Astrocyte of the cerebellum (primary cell): Measurements from ENCODE around the gene P2RY11.

ENCODE experiments used
- DNase-seq: peaks from one replicate; pipeline ENCODE4 v3.0.0-alpha.2; 2011; ENCODE audit warnings: low read depth
- H3K4me3 ChIP-seq: 2 replicates; pipeline ENCODE4 v1.5.1; 2011; ENCODE audit warnings: mild to moderate bottlenecking, low read depth, low read length, moderate library complexity
- in situ Hi-C: cut with HindIII; loops from 2 replicates; pipeline ENCODE4 v1.10.0; 2017; ENCODE audit warnings: low sequenced_read_pairs
- TF ChIP-seq, protein P1 (sequence below): IDR thresholded peaks from 2 replicates; pipeline ENCODE4 v1.5.1; 2012; ENCODE audit warnings: low read length, low read depth, moderate library complexity, mild to moderate bottlenecking; ENCODE audit errors: missing control alignments

P2RY11 gene

GRCh38 chr19:10116866-10117616 is 5.5 kb downstream of the P2RY11 start:
- no peak for DNase-seq
- TF ChIP-seq, protein P1, sequence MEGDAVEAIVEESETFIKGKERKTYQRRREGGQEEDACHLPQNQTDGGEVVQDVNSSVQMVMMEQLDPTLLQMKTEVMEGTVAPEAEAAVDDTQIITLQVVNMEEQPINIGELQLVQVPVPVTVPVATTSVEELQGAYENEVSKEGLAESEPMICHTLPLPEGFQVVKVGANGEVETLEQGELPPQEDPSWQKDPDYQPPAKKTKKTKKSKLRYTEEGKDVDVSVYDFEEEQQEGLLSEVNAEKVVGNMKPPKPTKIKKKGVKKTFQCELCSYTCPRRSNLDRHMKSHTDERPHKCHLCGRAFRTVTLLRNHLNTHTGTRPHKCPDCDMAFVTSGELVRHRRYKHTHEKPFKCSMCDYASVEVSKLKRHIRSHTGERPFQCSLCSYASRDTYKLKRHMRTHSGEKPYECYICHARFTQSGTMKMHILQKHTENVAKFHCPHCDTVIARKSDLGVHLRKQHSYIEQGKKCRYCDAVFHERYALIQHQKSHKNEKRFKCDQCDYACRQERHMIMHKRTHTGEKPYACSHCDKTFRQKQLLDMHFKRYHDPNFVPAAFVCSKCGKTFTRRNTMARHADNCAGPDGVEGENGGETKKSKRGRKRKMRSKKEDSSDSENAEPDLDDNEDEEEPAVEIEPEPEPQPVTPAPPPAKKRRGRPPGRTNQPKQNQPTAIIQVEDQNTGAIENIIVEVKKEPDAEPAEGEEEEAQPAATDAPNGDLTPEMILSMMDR, result no peak
- no peak overlapping the region for H3K4me3 ChIP-seq
- in situ Hi-C loops, result no loop called here

DNA sequence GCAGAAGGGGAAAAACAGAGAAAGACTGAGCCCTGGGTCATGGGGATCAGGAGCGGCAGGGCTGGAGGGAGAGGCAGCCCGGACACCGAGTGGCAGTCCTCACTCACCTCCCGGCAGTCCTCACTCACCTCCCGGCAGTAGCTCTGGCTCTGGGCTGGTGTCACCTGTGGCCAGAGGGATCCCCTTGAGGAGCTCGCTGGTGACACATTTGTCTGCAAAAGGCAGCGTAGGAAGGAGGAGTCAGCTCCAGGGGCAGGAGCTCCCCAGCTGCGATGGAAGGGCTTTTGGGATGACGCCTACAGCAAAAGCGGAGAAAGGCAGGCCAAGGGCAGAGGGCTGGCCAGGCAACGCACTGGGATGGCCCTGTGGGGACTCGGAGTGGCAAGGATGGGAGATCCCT is 7.5 kb downstream of the P2RY11 start:
- in situ Hi-C loops, result no loop called here
- DNase-seq, result no peak
- peak overlapping the region; percentile 96 for H3K4me3 ChIP-seq

GRCh38 chr19:10120538-10121189 is 9.2 kb downstream of the P2RY11 start:
- TF ChIP-seq, protein P1, result no peak
- in situ Hi-C loops, result no loop called here

More for the DNA sequence above, 7.5 kb downstream of the P2RY11 start:
- TF ChIP-seq, protein P1, result no peak

DNA sequence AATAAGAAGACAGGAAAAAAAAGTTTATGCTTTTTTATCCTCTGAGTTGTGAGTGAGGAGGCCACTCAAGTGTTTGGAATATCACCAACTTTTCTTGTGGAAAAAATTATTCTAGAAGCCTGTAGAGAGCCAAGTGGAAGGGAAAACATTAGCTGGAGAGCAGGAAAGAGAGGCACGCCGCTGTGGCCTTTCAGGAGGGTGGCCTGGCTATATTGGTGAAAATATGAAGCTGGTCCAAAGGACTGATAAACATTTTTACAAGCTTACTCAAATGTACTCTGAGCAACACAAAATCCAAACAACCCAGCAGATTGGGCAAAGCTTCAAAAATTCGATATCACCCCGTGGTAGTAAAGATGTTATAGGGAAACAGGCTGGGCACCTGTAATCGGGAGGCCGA is 10.6 kb downstream of the P2RY11 start:
- TF ChIP-seq, protein P1, result no peak
- in situ Hi-C loops, result no loop called here
- no peak overlapping the region for H3K4me3 ChIP-seq
- DNase-seq, result no peak

More at GRCh38 chr19:10120538-10121189, 9.2 kb downstream of the P2RY11 start:
- H3K4me3 ChIP-seq, result no peak overlapping the region
- peak; percentile 38 for DNase-seq

DNA sequence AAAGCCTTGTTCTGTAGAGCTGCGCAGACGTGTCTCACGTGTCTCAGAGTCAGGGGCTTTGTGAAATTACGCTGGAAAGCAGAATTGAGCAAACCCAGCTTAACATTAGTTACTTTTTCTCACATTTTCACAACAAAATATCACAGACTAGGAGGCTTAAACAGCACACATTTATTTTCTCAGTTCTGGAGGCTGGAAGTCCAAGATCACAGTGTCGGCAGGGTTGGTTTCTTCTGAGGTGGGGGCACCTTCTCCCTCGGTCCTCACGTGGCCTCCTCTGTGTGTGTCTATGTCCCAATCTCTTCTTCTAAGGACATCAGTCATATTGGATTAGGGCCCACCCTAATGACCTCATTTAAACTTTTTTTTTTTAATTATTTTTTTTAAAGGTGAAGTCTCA is 12.9 kb downstream of the P2RY11 start:
- in situ Hi-C loops, result no loop called here
- DNase-seq, result no peak
- TF ChIP-seq, protein P1, result no peak
- H3K4me3 ChIP-seq, result no peak overlapping the region

GRCh38 chr19:10126213-10126639 is 14.7 kb downstream of the P2RY11 start:
- TF ChIP-seq, protein P1, result no peak
- no peak for DNase-seq
- H3K4me3 ChIP-seq, result no peak overlapping the region
- in situ Hi-C loops, result no loop called here
